K562 (cell line): Measurements from ENCODE around the gene PNMA6F.
"Not testable (repeated sequence)": the region's sequence is repeated elsewhere in the genome, so short reads cannot be mapped to it uniquely, and the experiment has no call there.

Experiments
- CREBBP ChIP-seq: IDR thresholded peaks from one replicate; pipeline ENCODE4 v1.6.1; 2012; ENCODE audit warnings: low read depth, mild to moderate bottlenecking, control low read depth, inconsistent platforms, low read length
- HCFC1 ChIP-seq: IDR thresholded peaks from 2 replicates; pipeline ENCODE4 v1.6.1; 2012; ENCODE audit warnings: low read depth, low read length, improper control_type of control experiment
- HDGF ChIP-seq: fragments of 450-650 bp; IDR thresholded peaks from 2 replicates; pipeline ENCODE4 v1.6.1; 2016
- KLF16 ChIP-seq: IDR thresholded peaks from 2 replicates; pipeline ENCODE4 v1.6.1; 2016; ENCODE audit warnings: antibody characterized with exemption
- MXI1 ChIP-seq: IDR thresholded peaks from 2 replicates; pipeline ENCODE4 v1.6.1; 2011; ENCODE audit warnings: low read depth, mild to moderate bottlenecking, improper control_type of control experiment, low read length
- MYC ChIP-seq, 2 experiments: fragments of 250-450 bp in 1 of 2; sonication (Bioruptor Pico) in 1 of 2; IDR thresholded peaks; 2 replicates each; pipeline versions ENCODE4 v1.5.1 to v1.6.1; 2012 to 2021; ENCODE audit warnings: low read depth in 2 of 2, borderline replicate concordance in 1 of 2, improper control_type of control experiment in 1 of 2, low read length in 1 of 2, mild to moderate bottlenecking in 1 of 2, moderate library complexity in 1 of 2
- POLR2A ChIP-seq: fragments of 450-650 bp; conservative IDR thresholded peaks from 2 replicates; pipeline ENCODE4 v1.6.1; 2016
- POLR3A ChIP-seq: IDR thresholded peaks from 2 replicates; pipeline ENCODE4 v1.6.1; 2011; ENCODE audit warnings: borderline replicate concordance, mild to moderate bottlenecking, moderate library complexity; ENCODE audit not compliant: insufficient read length, insufficient read depth; ENCODE audit errors: extremely low read depth
- PTBP1 ChIP-seq: fragments of 200-400 bp; formaldehyde crosslinking; IDR thresholded peaks from 2 replicates; pipeline ENCODE4 v1.6.1; 2017; ENCODE audit warnings: low read depth, low read length
- RBM17 ChIP-seq: fragments of 200-400 bp; formaldehyde crosslinking; IDR thresholded peaks from 2 replicates; pipeline ENCODE4 v1.6.1; 2017; ENCODE audit warnings: low read depth, mild to moderate bottlenecking, low read length, borderline replicate concordance
- ZFX ChIP-seq: sonication (generic); formaldehyde crosslinking; IDR thresholded peaks from 2 replicates; pipeline ENCODE4 v1.8.0; 2022; ENCODE audit warnings: mild to moderate bottlenecking, missing genetic modification reagents, moderate library complexity
- TF ChIP-seq, protein P1 (sequence below): fragments of 450-650 bp; IDR thresholded peaks from 2 replicates; pipeline ENCODE4 v1.6.1; 2016; ENCODE audit warnings: missing biosample characterization, missing genetic modification characterization
- TF ChIP-seq, protein P2 (sequence below): fragments of 250-450 bp; sonication (Bioruptor Pico); IDR thresholded peaks from 2 replicates; pipeline ENCODE4 v1.4.0; 2020; ENCODE audit warnings: mild to moderate bottlenecking, moderate library complexity
- TF ChIP-seq, protein P3 (sequence below), 3 experiments: IDR thresholded peaks in 2 of 3; conservative IDR thresholded peaks in 1 of 3; 2 replicates each; pipeline ENCODE4 v1.5.1; 2011 to 2012; ENCODE audit warnings: low read length in 3 of 3, mild to moderate bottlenecking in 3 of 3, control low read depth in 2 of 3, improper control_type of control experiment in 1 of 3, inconsistent platforms in 1 of 3, low read depth in 1 of 3, mixed read lengths in 1 of 3, moderate library complexity in 1 of 3; ENCODE audit not compliant: insufficient read depth in 2 of 3

DNA sequence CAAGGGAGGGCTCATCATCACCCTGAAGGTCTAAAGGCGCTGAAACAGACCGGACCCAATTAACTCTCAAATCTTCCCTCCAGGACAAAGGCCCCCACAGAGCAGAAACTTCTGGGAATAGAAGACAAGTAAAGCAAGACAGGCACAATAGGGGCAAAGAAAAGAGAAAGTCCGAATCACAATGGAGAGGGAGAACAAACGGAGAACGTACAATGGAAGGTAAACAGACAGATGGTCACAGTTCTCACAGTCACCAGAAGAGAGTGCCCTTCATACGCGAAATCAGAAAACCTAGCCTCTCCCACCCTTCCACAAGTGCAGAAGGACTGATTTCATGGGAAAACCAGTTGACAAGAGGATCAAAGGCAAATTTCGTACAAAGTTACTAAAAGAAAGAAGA, 35.9 kb downstream of the PNMA6F start:
- TF ChIP-seq RBM17; POLR3A; MXI1; KLF16; POLR2A; HCFC1; CREBBP; HDGF; ZFX (CRISPR knock-in tag); MYC (IDR thresholded peaks at IDR 0.05; ENCODE audit: low read depth, low read length); MYC (CRISPR knock-in tag; IDR thresholded peaks at IDR 0.05; ENCODE audit: borderline replicate concordance, low read depth); PTBP1: not testable (repeated sequence)
- TF ChIP-seq, protein P1, sequence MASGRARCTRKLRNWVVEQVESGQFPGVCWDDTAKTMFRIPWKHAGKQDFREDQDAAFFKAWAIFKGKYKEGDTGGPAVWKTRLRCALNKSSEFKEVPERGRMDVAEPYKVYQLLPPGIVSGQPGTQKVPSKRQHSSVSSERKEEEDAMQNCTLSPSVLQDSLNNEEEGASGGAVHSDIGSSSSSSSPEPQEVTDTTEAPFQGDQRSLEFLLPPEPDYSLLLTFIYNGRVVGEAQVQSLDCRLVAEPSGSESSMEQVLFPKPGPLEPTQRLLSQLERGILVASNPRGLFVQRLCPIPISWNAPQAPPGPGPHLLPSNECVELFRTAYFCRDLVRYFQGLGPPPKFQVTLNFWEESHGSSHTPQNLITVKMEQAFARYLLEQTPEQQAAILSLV (tag) = not testable (repeated sequence)
- TF ChIP-seq, protein P2, sequence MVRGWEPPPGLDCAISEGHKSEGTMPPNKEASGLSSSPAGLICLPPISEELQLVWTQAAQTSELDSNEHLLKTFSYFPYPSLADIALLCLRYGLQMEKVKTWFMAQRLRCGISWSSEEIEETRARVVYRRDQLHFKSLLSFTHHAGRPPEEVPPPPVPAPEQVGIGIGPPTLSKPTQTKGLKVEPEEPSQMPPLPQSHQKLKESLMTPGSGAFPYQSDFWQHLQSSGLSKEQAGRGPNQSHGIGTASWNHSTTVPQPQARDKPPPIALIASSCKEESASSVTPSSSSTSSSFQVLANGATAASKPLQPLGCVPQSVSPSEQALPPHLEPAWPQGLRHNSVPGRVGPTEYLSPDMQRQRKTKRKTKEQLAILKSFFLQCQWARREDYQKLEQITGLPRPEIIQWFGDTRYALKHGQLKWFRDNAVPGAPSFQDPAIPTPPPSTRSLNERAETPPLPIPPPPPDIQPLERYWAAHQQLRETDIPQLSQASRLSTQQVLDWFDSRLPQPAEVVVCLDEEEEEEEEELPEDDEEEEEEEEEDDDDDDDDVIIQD = not testable (repeated sequence)
- TF ChIP-seq, protein P3, sequence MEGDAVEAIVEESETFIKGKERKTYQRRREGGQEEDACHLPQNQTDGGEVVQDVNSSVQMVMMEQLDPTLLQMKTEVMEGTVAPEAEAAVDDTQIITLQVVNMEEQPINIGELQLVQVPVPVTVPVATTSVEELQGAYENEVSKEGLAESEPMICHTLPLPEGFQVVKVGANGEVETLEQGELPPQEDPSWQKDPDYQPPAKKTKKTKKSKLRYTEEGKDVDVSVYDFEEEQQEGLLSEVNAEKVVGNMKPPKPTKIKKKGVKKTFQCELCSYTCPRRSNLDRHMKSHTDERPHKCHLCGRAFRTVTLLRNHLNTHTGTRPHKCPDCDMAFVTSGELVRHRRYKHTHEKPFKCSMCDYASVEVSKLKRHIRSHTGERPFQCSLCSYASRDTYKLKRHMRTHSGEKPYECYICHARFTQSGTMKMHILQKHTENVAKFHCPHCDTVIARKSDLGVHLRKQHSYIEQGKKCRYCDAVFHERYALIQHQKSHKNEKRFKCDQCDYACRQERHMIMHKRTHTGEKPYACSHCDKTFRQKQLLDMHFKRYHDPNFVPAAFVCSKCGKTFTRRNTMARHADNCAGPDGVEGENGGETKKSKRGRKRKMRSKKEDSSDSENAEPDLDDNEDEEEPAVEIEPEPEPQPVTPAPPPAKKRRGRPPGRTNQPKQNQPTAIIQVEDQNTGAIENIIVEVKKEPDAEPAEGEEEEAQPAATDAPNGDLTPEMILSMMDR (IDR thresholded peaks at IDR 0.05 in 2 of 3, conservative IDR thresholded peaks at IDR 0.05 in 1 of 3; ENCODE audit: insufficient read depth in 2 of 3, low read depth in 1 of 3, low read length in 3 of 3) = not testable (repeated sequence)
